ENCODE data around the gene IL3RA.

DNA sequence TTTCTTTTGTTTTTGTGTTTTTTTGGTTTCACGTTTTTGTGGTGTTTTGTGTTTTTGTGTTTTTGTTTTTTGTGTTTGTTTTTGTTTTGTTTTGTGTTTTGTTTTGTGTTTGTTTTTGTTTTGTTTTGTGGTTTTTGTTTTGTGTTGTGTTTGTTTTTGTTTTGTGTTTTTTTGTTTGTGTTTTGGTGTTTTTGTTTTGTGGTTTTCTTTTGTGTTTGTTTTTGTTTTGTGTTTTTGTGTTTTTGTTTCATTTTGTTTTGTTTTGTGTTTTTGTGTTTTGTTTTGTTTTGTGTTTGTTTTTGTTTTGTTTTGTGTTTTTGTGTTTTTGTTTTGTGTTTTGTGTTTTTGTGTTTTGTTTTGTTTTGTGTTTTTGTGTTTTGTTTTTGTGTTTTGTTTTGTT, 47.0 kb upstream of the IL3RA start:
- TF ChIP-seq, protein P1, sequence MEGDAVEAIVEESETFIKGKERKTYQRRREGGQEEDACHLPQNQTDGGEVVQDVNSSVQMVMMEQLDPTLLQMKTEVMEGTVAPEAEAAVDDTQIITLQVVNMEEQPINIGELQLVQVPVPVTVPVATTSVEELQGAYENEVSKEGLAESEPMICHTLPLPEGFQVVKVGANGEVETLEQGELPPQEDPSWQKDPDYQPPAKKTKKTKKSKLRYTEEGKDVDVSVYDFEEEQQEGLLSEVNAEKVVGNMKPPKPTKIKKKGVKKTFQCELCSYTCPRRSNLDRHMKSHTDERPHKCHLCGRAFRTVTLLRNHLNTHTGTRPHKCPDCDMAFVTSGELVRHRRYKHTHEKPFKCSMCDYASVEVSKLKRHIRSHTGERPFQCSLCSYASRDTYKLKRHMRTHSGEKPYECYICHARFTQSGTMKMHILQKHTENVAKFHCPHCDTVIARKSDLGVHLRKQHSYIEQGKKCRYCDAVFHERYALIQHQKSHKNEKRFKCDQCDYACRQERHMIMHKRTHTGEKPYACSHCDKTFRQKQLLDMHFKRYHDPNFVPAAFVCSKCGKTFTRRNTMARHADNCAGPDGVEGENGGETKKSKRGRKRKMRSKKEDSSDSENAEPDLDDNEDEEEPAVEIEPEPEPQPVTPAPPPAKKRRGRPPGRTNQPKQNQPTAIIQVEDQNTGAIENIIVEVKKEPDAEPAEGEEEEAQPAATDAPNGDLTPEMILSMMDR (conservative IDR thresholded peaks at IDR 0.05; ENCODE audit: low read length), result no peak
- TF ChIP-seq EZH2phosphoT487 (IDR thresholded peaks at IDR 0.05; ENCODE audit: borderline replicate concordance, low read depth, low read length), result no peak

All from OCI-LY7 (cell line).